Heart left ventricle (tissue), 13 donors: ENCODE data around the gene P4HB.

Experiments
- CTCF ChIP-seq, 12 donors: fragments of 200-600 bp; sonication (generic) in 4 of 12; IDR thresholded peaks; one replicate each; pipeline versions ENCODE4 v1.5.0 to v1.8.0; 2018 to 2022; ENCODE audit warnings: antibody characterized with exemption in 12 of 12, mild to moderate bottlenecking in 5 of 12
- POLR2A ChIP-seq, 2 donors: fragments of 450-650 bp; IDR thresholded peaks; one replicate each; pipeline ENCODE4 v1.6.1; 2017; ENCODE audit warnings: antibody characterized with exemption in 2 of 2, mild to moderate bottlenecking in 2 of 2, moderate library complexity in 2 of 2
- donor health status: ischemic (EF 13 %, LVEDD 7.1; RV severe dilation, severe dysfunction).
- donor health status: DM: no; HTN: yes; CAD: no.
- donor health status: DM: no; HTN: no; CAD: no.
- donor health status: ischemic (EF 25% LVEDD 6.9; RV normal size, moderate dysfunction).
- donor health status: ischemic (EF 25% LVEDD 5.7; RV mildly dilated, moderate dysfunction).
- donor health status: ischemic (EF 35%, LVEDD 5.7; RV mildly dilated, moderate dysfunction).
- donor health status: nonischemic (EF 11% LVEDD 7.7; RV severe dilation, severe dysfunction).
- donor health status: DM: yes; HTN: yes; CAD: no.
- donor health status: PGD.
- donor health status: ischemic (EF 29% LVEDD 5.4; RV normal size, mild dysfunction).
- donor health status: nonischemic (EF 23%, LVEDD 6.1; RV moderate dilation, normal function).

- TF ChIP-seq CTCF (IDR thresholded peaks at IDR 0.05) (no peak), POLR2A (IDR thresholded peaks at IDR 0.05) (no peak)
Observed at GRCh38 chr17:81833921-81834830, 26.2 kb downstream of the P4HB start.
